DND-41 (cell line): ENCODE measurements around the gene PPIP5K2.
A peak's percentile ranks its signal among the peaks of the same experiment; 100 is the strongest.

ENCODE experiments used
- EZH2 ChIP-seq: IDR thresholded peaks from 3 replicates; pipeline ENCODE4 v1.6.1; 2012; ENCODE audit warnings: borderline replicate concordance, low read depth, mild to moderate bottlenecking, moderate library complexity, low read length, inconsistent platforms; ENCODE audit not compliant: severe bottlenecking
- TF ChIP-seq, protein P1 (sequence below): IDR thresholded peaks from 2 replicates; pipeline ENCODE4 v1.5.1; 2012; ENCODE audit warnings: borderline replicate concordance, low read length, moderate library complexity, mild to moderate bottlenecking; ENCODE audit not compliant: poor library complexity, severe bottlenecking; ENCODE audit errors: extremely low read depth

DNA sequence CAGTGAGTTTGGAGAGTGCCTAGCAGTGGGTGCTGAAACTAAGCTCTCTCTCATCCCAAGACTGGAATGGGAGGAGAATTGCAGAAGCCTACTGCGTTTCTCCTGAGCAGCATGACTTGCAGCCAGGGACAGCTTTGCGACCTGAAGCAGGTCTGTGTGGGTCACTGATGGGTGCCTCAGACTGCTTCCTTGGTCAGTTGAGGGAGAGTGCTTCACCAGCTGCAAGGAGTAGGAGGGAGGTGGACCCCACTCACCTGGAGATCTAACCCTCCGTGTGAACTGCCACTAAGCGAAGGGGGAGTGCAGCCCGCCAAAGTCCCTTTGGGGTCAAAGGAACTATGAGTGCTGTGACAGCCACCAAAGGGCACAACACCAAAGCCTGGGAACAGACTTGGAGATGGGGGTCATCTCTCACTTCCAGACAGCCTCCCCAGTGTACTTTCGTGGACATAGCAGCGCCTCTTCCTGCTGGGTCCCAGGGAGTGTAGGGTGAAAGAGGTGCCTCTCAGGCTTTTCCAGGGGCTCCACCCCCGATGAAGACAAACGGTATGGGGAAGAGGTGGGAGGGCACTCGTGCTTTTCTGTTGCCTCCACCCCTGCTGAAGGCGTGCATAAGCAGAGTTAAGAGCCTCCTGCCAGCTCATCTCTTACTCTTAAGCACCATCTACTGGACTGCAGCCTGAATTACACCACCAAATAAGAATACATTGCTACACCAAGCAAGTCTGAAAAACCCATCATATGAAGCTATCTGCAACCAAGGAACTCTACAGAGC, 104.2 kb downstream of the PPIP5K2 start:
- TF ChIP-seq, protein P1, sequence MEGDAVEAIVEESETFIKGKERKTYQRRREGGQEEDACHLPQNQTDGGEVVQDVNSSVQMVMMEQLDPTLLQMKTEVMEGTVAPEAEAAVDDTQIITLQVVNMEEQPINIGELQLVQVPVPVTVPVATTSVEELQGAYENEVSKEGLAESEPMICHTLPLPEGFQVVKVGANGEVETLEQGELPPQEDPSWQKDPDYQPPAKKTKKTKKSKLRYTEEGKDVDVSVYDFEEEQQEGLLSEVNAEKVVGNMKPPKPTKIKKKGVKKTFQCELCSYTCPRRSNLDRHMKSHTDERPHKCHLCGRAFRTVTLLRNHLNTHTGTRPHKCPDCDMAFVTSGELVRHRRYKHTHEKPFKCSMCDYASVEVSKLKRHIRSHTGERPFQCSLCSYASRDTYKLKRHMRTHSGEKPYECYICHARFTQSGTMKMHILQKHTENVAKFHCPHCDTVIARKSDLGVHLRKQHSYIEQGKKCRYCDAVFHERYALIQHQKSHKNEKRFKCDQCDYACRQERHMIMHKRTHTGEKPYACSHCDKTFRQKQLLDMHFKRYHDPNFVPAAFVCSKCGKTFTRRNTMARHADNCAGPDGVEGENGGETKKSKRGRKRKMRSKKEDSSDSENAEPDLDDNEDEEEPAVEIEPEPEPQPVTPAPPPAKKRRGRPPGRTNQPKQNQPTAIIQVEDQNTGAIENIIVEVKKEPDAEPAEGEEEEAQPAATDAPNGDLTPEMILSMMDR: peak; percentile 90
- no peak for TF ChIP-seq EZH2
